ENCODE measurements around the gene COQ9. TPM values are rescaled to one million over a fixed set of nuclear protein-coding genes. Genes with fewer than 3 reads are reported as not detected.

The COQ9 gene
- total RNA-seq, 4 donors from 2014 or later, result 113 to 154 (median 148) TPM

- no peaks in the 10 kb centered on the region for H3K36me3 ChIP-seq
- H3K4me3 ChIP-seq, result no peak overlapping the region
- 69 to 72% methylated on average over 3 of the region's 3 CpGs for WGBS, 2 donors (ENCODE audit: low coverage in 1 of 2)
- no peak for DNase-seq
- no peaks in the 10 kb centered on the region for H3K27me3 ChIP-seq
- intact Hi-C loops (cut with DNase I; ENCODE audit: low total_unique reads) (no loop called here), in situ Hi-C loops (cut with MboI; ENCODE audit: low pct_ligation_motif_present in 1 of 4, low pct_unique_long_range_greater_than_20kb in 1 of 4, low sequenced_read_pairs in 3 of 4) (loop anchor here in 2 of 4 donors (25.0 kb wide), 1 partner anchor 318 kb away; the partner anchor contains the start of gene CPNE2 (in 2 of the 2))
- H3K4me1 ChIP-seq, result no peaks in the 10 kb centered on the region
- H3K9me3 ChIP-seq, result no peaks in the 10 kb centered on the region
- no peak overlapping the region for H3K27ac ChIP-seq
- TF ChIP-seq POLR2AphosphoS5 (IDR thresholded peaks at IDR 0.05) (no peak), EP300 (IDR thresholded peaks at IDR 0.05; ENCODE audit: low read depth) (no peak), POLR2A (IDR thresholded peaks at IDR 0.05) (no peak), CTCF (IDR thresholded peaks at IDR 0.05) (no peak)
Measured at GRCh38 chr16:57405097-57405496, 42.2 kb upstream of the COQ9 start.

GRCh38 chr16:57406881-57407280 lies 40.4 kb upstream of the COQ9 start:
- WGBS, 2 donors (ENCODE audit: low coverage in 1 of 2), result 40 to 44% methylated on average over 2 of the region's 2 CpGs
- no peaks in the 10 kb centered on the region for H3K9me3 ChIP-seq
- intact Hi-C loops (cut with DNase I; ENCODE audit: low total_unique reads), result no loop called here
- no peak overlapping the region for H3K4me3 ChIP-seq
- in situ Hi-C loops (cut with MboI; ENCODE audit: low pct_ligation_motif_present in 1 of 4, low pct_unique_long_range_greater_than_20kb in 1 of 4, low sequenced_read_pairs in 3 of 4), result loop anchor here in 2 of 4 donors (25.0 kb wide), 1 partner anchor 320 kb away; the partner anchor contains the start of gene CPNE2 (in 2 of the 2)
- DNase-seq, result no peak
- H3K27ac ChIP-seq, result no peak overlapping the region
- no peaks in the 10 kb centered on the region for H3K27me3 ChIP-seq
- H3K4me1 ChIP-seq, result no peaks in the 10 kb centered on the region
- no peak for TF ChIP-seq EP300 (IDR thresholded peaks at IDR 0.05; ENCODE audit: low read depth)
- no peak for TF ChIP-seq POLR2A (IDR thresholded peaks at IDR 0.05)
- no peak for TF ChIP-seq POLR2AphosphoS5 (IDR thresholded peaks at IDR 0.05)
- TF ChIP-seq CTCF (IDR thresholded peaks at IDR 0.05), result no peak
- no peaks in the 10 kb centered on the region for H3K36me3 ChIP-seq

- Histone ChIP-seq H3K36me3 (no peaks in the 10 kb centered on the region), H3K27me3 (no peaks in the 10 kb centered on the region), H3K9me3 (no peaks in the 10 kb centered on the region), H3K4me1 (no peaks in the 10 kb centered on the region), H3K4me3 (no peak overlapping the region), H3K27ac (no peak overlapping the region)
- 91 to 94% methylated on average over 5 of the region's 5 CpGs for WGBS, 2 donors (ENCODE audit: low coverage in 1 of 2)
- DNase-seq, result no peak
- TF ChIP-seq CTCF (IDR thresholded peaks at IDR 0.05) (no peak), EP300 (IDR thresholded peaks at IDR 0.05; ENCODE audit: low read depth) (no peak), POLR2A (IDR thresholded peaks at IDR 0.05) (no peak), POLR2AphosphoS5 (IDR thresholded peaks at IDR 0.05) (no peak)
- intact Hi-C loops (cut with DNase I; ENCODE audit: low total_unique reads) (no loop called here), in situ Hi-C loops (cut with MboI; ENCODE audit: low pct_ligation_motif_present in 1 of 4, low pct_unique_long_range_greater_than_20kb in 1 of 4, low sequenced_read_pairs in 3 of 4) (loop anchor here in 2 of 4 donors (25.0 kb wide), 1 partner anchor 320 kb away; the partner anchor contains the start of gene CPNE2 (in 2 of the 2))
Measured at GRCh38 chr16:57407521-57408353, 39.5 kb upstream of the COQ9 start.

GRCh38 chr16:57409065-57409464 lies 38.2 kb upstream of the COQ9 start:
- DNase-seq, result no peak
- TF ChIP-seq POLR2AphosphoS5 (IDR thresholded peaks at IDR 0.05) (no peak), CTCF (IDR thresholded peaks at IDR 0.05) (no peak), POLR2A (IDR thresholded peaks at IDR 0.05) (no peak), EP300 (IDR thresholded peaks at IDR 0.05; ENCODE audit: low read depth) (no peak)
- WGBS, 2 donors (ENCODE audit: low coverage in 1 of 2), result 69 to 80% methylated on average over 5 of the region's 5 CpGs
- Histone ChIP-seq H3K27me3 (no peaks in the 10 kb centered on the region), H3K9me3 (no peaks in the 10 kb centered on the region), H3K27ac (no peak overlapping the region), H3K36me3 (no peaks in the 10 kb centered on the region), H3K4me1 (no peaks in the 10 kb centered on the region), H3K4me3 (no peak overlapping the region)
- intact Hi-C loops (cut with DNase I; ENCODE audit: low total_unique reads), result no loop called here
- in situ Hi-C loops (cut with MboI; ENCODE audit: low pct_ligation_motif_present in 1 of 4, low pct_unique_long_range_greater_than_20kb in 1 of 4, low sequenced_read_pairs in 3 of 4), result loop anchor here in 2 of 4 donors (25.0 kb wide), 1 partner anchor 322 kb away; the partner anchor contains the start of gene CPNE2 (in 2 of the 2)

Measured in transverse colon (tissue), 4 donors.